ENCODE data around the gene SH2D4B. TPM values are rescaled to one million over a fixed set of nuclear protein-coding genes. Genes with fewer than 3 reads are reported as not detected.

The SH2D4B gene
- total and polyA plus RNA-seq, 2 donors (not counting 3 experiments of a cell fraction or from before 2014, with no cell fraction given): not detected

DNA sequence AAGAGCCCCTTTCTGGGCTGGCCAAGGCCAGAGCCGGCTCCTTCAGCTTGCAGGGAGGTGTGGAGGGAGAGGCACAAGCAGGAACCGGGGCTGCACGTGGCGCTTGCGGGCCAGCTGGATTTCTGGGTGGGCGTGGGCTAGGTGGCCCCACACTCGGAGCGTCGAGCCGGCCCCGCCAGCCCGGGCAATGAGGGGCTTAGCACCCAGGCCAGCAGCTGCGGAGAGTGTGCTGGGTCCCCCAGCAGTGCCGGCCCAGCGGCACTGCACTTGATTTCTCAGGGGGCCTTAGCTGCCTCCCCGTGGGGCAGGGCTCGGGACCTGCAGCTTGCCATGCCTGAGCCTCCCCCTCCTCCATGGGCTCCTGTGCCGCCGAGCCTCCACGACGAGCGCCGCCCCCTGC, 48.1 kb downstream of the SH2D4B start:
- dilution Hi-C loops (cut with MboI; ENCODE audit: extremely low pct_ligation_motif_present, low sequenced_read_pairs): no loop called here
- Histone ChIP-seq H3K36me3 (ENCODE audit: control insufficient read depth in 2 of 2, extremely low read depth in 1 of 2, insufficient read depth in 2 of 2, low read length in 2 of 2) (no peaks in the 10 kb centered on the region), H3K9ac (replicated peaks; ENCODE audit: extremely low read depth, insufficient read depth, low read length) (no peak overlapping the region), H2AFZ (ENCODE audit: low read depth, low read length) (no peak overlapping the region), H3K4me3 (replicated peaks in 1 of 3; ENCODE audit: insufficient read depth in 1 of 3, low read depth in 1 of 3, low read length in 3 of 3) (no peak overlapping the region), H3K27me3 (ENCODE audit: control insufficient read depth in 2 of 2, insufficient read depth in 2 of 2, low read length in 2 of 2) (peaks cover 0 to 2% of the 10 kb centered on the region in 2 experiments), H3K9me3 (replicated peaks; ENCODE audit: control insufficient read depth, insufficient read depth, low read length) (no peaks in the 10 kb centered on the region), H3K79me2 (ENCODE audit: control insufficient read depth, insufficient read depth, low read length) (no peaks in the 10 kb centered on the region), H3K27ac (ENCODE audit: insufficient read depth, low read depth, low read length) (no peak overlapping the region), H4K20me1 (replicated peaks; ENCODE audit: control insufficient read depth, extremely low read depth, insufficient read depth, low read length) (no peaks in the 10 kb centered on the region), H3K9me1 (replicated peaks; ENCODE audit: control insufficient read depth, extremely low read depth, insufficient read depth, low read length) (no peaks in the 10 kb centered on the region), H3K4me2 (ENCODE audit: insufficient read depth, low read length) (no peak overlapping the region), H3K4me1 (ENCODE audit: control insufficient read depth, extremely low read depth, insufficient read depth, low read length) (no peaks in the 10 kb centered on the region)
- intact Hi-C loops (cut with micrococcal nuclease): no loop called here
- TF ChIP-seq JUN (IDR thresholded peaks at IDR 0.05; ENCODE audit: borderline replicate concordance, insufficient read depth, insufficient read length, low read depth) (no peak), MYC (IDR thresholded peaks at IDR 0.05; ENCODE audit: low read depth, low read length) (no peak), POLR2AphosphoS5 (IDR thresholded peaks at IDR 0.05; ENCODE audit: insufficient read depth, low read depth, low read length) (no peak), POLR2A (IDR thresholded peaks at IDR 0.05; ENCODE audit: low read depth, low read length) (no peak), GATA2 (IDR thresholded peaks at IDR 0.05; ENCODE audit: insufficient read depth, insufficient read length, low read depth, low read length) (no peak), FOS (IDR thresholded peaks at IDR 0.05; ENCODE audit: borderline replicate concordance, insufficient read depth, low read length) (no peak), EZH2 (IDR thresholded peaks at IDR 0.05; ENCODE audit: borderline replicate concordance, low read depth, low read length, severe bottlenecking) (no peak)
- TF ChIP-seq, protein P1, sequence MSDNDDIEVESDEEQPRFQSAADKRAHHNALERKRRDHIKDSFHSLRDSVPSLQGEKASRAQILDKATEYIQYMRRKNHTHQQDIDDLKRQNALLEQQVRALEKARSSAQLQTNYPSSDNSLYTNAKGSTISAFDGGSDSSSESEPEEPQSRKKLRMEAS (IDR thresholded peaks at IDR 0.05; ENCODE audit: insufficient read depth, insufficient read length): no peak
- TF ChIP-seq, protein P2, sequence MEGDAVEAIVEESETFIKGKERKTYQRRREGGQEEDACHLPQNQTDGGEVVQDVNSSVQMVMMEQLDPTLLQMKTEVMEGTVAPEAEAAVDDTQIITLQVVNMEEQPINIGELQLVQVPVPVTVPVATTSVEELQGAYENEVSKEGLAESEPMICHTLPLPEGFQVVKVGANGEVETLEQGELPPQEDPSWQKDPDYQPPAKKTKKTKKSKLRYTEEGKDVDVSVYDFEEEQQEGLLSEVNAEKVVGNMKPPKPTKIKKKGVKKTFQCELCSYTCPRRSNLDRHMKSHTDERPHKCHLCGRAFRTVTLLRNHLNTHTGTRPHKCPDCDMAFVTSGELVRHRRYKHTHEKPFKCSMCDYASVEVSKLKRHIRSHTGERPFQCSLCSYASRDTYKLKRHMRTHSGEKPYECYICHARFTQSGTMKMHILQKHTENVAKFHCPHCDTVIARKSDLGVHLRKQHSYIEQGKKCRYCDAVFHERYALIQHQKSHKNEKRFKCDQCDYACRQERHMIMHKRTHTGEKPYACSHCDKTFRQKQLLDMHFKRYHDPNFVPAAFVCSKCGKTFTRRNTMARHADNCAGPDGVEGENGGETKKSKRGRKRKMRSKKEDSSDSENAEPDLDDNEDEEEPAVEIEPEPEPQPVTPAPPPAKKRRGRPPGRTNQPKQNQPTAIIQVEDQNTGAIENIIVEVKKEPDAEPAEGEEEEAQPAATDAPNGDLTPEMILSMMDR (IDR thresholded peaks at IDR 0.05; ENCODE audit: extremely low read depth in 1 of 2, insufficient read depth in 1 of 2, low read depth in 1 of 2, low read length in 2 of 2): no peak
- DNase-seq (ENCODE audit: low read depth, low spot score) (no peak), FAIRE-seq (no peak)
- POLR2A ChIA-PET: no interaction called here
- no TSS peak for BruUV-seq (replicated peaks)
- CTCF ChIA-PET: interaction anchor here (1.9 kb wide), 1 partner anchor 11 kb away, joined by 11 read pairs; no protein-coding TSS in a partner anchor

Measured in endothelial cell of umbilical vein (primary cell).